WTC11 (cell line): Measurements from ENCODE around the gene TRABD2A. TPM values are rescaled to one million over a fixed set of nuclear protein-coding genes. Genes with fewer than 3 reads are reported as not detected.

Experiments used
- ATAC-seq: fragments of 200-7000 bp; cut with Tn5 transposase; 2 replicates; pipeline ENCODE4 v1.10.0; 2021; ENCODE audit warnings: mild to moderate bottlenecking, moderate library complexity
- CTCF ChIA-PET: fragments of 300-600 bp; sonication (Branson Sonifier 250); formaldehyde crosslinking; loops from one replicate; lab custom pipeline; 2021; ENCODE audit warnings: antibody characterized with exemption; lab: Charles Lee
- POLR2A ChIA-PET: fragments of 350-600 bp; sonication (Branson Sonifier 250); formaldehyde crosslinking; loops from one replicate; lab custom pipeline; 2021; ENCODE audit warnings: antibody characterized with exemption; lab: Charles Lee
- DNase-seq: peaks from one replicate; pipeline ENCODE4 v3.0.0; 2021; ENCODE audit warnings: low spot score
- H3K27ac Mint-ChIP-seq: 2 replicates; pipeline ENCODE4 v1.8.0; 2021; ENCODE audit warnings: mixed read lengths
- H3K27me3 Mint-ChIP-seq: 2 replicates; pipeline ENCODE4 v1.8.0; 2021; ENCODE audit warnings: low read depth, mild to moderate bottlenecking, moderate library complexity, mixed read lengths
- H3K36me3 Mint-ChIP-seq: 2 replicates; pipeline ENCODE4 v1.8.0; 2021; ENCODE audit warnings: mixed read lengths
- H3K4me1 Mint-ChIP-seq: 2 replicates; pipeline ENCODE4 v1.8.0; 2022; ENCODE audit warnings: mixed read lengths
- H3K4me3 Mint-ChIP-seq: 2 replicates; pipeline ENCODE4 v1.8.0; 2021; ENCODE audit warnings: mild to moderate bottlenecking, moderate library complexity, mixed read lengths
- H3K9me3 Mint-ChIP-seq: 2 replicates; pipeline ENCODE4 v1.8.0; 2021; ENCODE audit warnings: mixed read lengths
- ETV6 ChIP-seq: sonication (generic); formaldehyde crosslinking; IDR thresholded peaks from 2 replicates; pipeline ENCODE4 v1.8.1; 2022; ENCODE audit warnings: mild to moderate bottlenecking, missing genetic modification reagents
- FOXK1 ChIP-seq: sonication (generic); formaldehyde crosslinking; IDR thresholded peaks from 2 replicates; pipeline ENCODE4 v1.8.0; 2022; ENCODE audit warnings: mild to moderate bottlenecking, moderate library complexity, missing genetic modification reagents
- HMGA2 ChIP-seq: fragments of 250-450 bp; sonication (Bioruptor Pico); IDR thresholded peaks from 2 replicates; pipeline ENCODE4 v1.4.0; 2021; ENCODE audit warnings: mild to moderate bottlenecking, moderate library complexity
- IRF2 ChIP-seq: sonication (generic); formaldehyde crosslinking; IDR thresholded peaks from 2 replicates; pipeline ENCODE4 v1.8.0; 2022; ENCODE audit warnings: low read depth, missing genetic modification reagents, borderline replicate concordance
- MYBL2 ChIP-seq: sonication (generic); formaldehyde crosslinking; IDR thresholded peaks from 2 replicates; pipeline ENCODE4 v1.8.1; 2023; ENCODE audit warnings: mild to moderate bottlenecking, moderate library complexity, missing genetic modification reagents
- NFE2L1 ChIP-seq: sonication (generic); formaldehyde crosslinking; IDR thresholded peaks from 2 replicates; pipeline ENCODE4 v1.8.1; 2023; ENCODE audit warnings: missing genetic modification reagents
- NR2C2 ChIP-seq: sonication (generic); formaldehyde crosslinking; IDR thresholded peaks from 2 replicates; pipeline ENCODE4 v1.8.0; 2022; ENCODE audit warnings: mild to moderate bottlenecking, missing genetic modification reagents
- NR3C1 ChIP-seq: sonication (generic); formaldehyde crosslinking; conservative IDR thresholded peaks from 2 replicates; pipeline ENCODE4 v1.8.1; 2023; ENCODE audit warnings: low read depth, mild to moderate bottlenecking, missing genetic modification reagents
- RORB ChIP-seq: fragments of 250-450 bp; sonication (Bioruptor Pico); IDR thresholded peaks from 2 replicates; pipeline ENCODE4 v1.9.0; 2021; ENCODE audit warnings: mild to moderate bottlenecking
- TEAD1 ChIP-seq: sonication (generic); formaldehyde crosslinking; IDR thresholded peaks from 2 replicates; pipeline ENCODE4 v1.8.0; 2022; ENCODE audit warnings: mild to moderate bottlenecking, missing genetic modification reagents
- ZNF138 ChIP-seq: sonication (generic); formaldehyde crosslinking; conservative IDR thresholded peaks from 2 replicates; pipeline ENCODE4 v1.8.1; 2022; ENCODE audit warnings: mild to moderate bottlenecking, moderate library complexity, missing genetic modification reagents
- ZNF396 ChIP-seq: fragments of 250-450 bp; sonication (Bioruptor Pico); IDR thresholded peaks from 2 replicates; pipeline ENCODE4 v1.8.0; 2021; ENCODE audit warnings: mild to moderate bottlenecking, moderate library complexity, borderline replicate concordance
- ZNF671 ChIP-seq: fragments of 250-450 bp; sonication (Bioruptor Pico); IDR thresholded peaks from 2 replicates; pipeline ENCODE4 v1.8.0; 2021; ENCODE audit warnings: mild to moderate bottlenecking
- total RNA-seq: library from RNA; stranded (reverse); gene quantifications from 3 replicates; pipeline ENCODE4 v1.2.3, GENCODE V29; 2021
- TF ChIP-seq, protein P1 (sequence below): fragments of 250-450 bp; sonication (Bioruptor Pico); IDR thresholded peaks from 2 replicates; pipeline ENCODE4 v1.9.0; 2021; ENCODE audit warnings: mild to moderate bottlenecking
- TF ChIP-seq, protein P2 (sequence below): sonication (generic); formaldehyde crosslinking; IDR thresholded peaks from 2 replicates; pipeline ENCODE4 v1.8.1; 2023; ENCODE audit warnings: mild to moderate bottlenecking, missing genetic modification reagents, moderate library complexity
- TF ChIP-seq, protein P3 (sequence below): sonication (generic); formaldehyde crosslinking; IDR thresholded peaks from 2 replicates; pipeline ENCODE4 v1.8.0; 2022; ENCODE audit warnings: missing genetic modification reagents
- TF ChIP-seq, protein P4 (sequence below): sonication (generic); formaldehyde crosslinking; IDR thresholded peaks from 2 replicates; pipeline ENCODE4 v1.8.0; 2022; ENCODE audit warnings: mild to moderate bottlenecking, missing genetic modification reagents
- TF ChIP-seq, protein P5 (sequence below): fragments of 200-600 bp; IDR thresholded peaks from 2 replicates; pipeline ENCODE4 v1.8.0; 2022; ENCODE audit warnings: antibody characterized with exemption
- TF ChIP-seq, protein P6 (sequence below): sonication (generic); formaldehyde crosslinking; IDR thresholded peaks from 2 replicates; pipeline ENCODE4 v1.8.0; 2022; ENCODE audit warnings: mild to moderate bottlenecking, missing genetic modification reagents
- TF ChIP-seq, protein P7 (sequence below): sonication (generic); formaldehyde crosslinking; IDR thresholded peaks from 2 replicates; pipeline ENCODE4 v1.8.1; 2022; ENCODE audit warnings: missing genetic modification reagents, borderline replicate concordance
- TF ChIP-seq, protein P8 (sequence below): sonication (generic); formaldehyde crosslinking; IDR thresholded peaks from 2 replicates; pipeline ENCODE4 v1.8.0; 2023; ENCODE audit warnings: mild to moderate bottlenecking, missing genetic modification reagents

Gene TRABD2A
- total RNA-seq, 1 experiment from 2014 or later = 12.1 TPM

DNA sequence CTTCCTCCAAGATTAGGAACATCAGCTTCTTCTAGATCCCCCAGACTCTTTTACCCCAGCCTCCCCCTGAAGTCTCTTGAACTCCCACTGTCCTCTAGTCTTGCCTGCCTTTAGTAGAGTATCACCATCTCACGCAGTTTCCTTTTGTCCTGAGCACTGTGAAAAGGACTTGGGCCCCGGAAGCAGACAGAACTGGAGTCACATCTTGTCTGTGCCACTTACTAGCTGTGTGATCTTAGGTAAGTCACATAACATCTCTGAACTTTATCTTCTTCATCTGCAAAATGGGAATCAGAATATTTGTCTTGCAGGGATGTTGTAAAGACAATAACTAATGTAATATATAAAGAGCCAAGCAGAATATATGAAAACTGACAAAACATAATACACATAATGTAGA is 8.4 kb upstream of the TRABD2A start (continued):
- TF ChIP-seq, protein P1, sequence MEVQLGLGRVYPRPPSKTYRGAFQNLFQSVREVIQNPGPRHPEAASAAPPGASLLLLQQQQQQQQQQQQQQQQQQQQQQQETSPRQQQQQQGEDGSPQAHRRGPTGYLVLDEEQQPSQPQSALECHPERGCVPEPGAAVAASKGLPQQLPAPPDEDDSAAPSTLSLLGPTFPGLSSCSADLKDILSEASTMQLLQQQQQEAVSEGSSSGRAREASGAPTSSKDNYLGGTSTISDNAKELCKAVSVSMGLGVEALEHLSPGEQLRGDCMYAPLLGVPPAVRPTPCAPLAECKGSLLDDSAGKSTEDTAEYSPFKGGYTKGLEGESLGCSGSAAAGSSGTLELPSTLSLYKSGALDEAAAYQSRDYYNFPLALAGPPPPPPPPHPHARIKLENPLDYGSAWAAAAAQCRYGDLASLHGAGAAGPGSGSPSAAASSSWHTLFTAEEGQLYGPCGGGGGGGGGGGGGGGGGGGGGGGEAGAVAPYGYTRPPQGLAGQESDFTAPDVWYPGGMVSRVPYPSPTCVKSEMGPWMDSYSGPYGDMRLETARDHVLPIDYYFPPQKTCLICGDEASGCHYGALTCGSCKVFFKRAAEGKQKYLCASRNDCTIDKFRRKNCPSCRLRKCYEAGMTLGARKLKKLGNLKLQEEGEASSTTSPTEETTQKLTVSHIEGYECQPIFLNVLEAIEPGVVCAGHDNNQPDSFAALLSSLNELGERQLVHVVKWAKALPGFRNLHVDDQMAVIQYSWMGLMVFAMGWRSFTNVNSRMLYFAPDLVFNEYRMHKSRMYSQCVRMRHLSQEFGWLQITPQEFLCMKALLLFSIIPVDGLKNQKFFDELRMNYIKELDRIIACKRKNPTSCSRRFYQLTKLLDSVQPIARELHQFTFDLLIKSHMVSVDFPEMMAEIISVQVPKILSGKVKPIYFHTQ (CRISPR knock-in tag) = no peak
- TF ChIP-seq, protein P2, sequence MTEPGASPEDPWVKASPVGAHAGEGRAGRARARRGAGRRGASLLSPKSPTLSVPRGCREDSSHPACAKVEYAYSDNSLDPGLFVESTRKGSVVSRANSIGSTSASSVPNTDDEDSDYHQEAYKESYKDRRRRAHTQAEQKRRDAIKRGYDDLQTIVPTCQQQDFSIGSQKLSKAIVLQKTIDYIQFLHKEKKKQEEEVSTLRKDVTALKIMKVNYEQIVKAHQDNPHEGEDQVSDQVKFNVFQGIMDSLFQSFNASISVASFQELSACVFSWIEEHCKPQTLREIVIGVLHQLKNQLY (CRISPR knock-in tag) = no peak
- TF ChIP-seq ZNF396 (CRISPR knock-in tag) (no peak), NR3C1 (CRISPR knock-in tag) (no peak), NR2C2 (CRISPR knock-in tag) (no peak), HMGA2 (CRISPR knock-in tag) (no peak), FOXK1 (CRISPR knock-in tag) (no peak), IRF2 (CRISPR knock-in tag) (no peak), NFE2L1 (no peak), RORB (CRISPR knock-in tag) (no peak)
- TF ChIP-seq, protein P3, sequence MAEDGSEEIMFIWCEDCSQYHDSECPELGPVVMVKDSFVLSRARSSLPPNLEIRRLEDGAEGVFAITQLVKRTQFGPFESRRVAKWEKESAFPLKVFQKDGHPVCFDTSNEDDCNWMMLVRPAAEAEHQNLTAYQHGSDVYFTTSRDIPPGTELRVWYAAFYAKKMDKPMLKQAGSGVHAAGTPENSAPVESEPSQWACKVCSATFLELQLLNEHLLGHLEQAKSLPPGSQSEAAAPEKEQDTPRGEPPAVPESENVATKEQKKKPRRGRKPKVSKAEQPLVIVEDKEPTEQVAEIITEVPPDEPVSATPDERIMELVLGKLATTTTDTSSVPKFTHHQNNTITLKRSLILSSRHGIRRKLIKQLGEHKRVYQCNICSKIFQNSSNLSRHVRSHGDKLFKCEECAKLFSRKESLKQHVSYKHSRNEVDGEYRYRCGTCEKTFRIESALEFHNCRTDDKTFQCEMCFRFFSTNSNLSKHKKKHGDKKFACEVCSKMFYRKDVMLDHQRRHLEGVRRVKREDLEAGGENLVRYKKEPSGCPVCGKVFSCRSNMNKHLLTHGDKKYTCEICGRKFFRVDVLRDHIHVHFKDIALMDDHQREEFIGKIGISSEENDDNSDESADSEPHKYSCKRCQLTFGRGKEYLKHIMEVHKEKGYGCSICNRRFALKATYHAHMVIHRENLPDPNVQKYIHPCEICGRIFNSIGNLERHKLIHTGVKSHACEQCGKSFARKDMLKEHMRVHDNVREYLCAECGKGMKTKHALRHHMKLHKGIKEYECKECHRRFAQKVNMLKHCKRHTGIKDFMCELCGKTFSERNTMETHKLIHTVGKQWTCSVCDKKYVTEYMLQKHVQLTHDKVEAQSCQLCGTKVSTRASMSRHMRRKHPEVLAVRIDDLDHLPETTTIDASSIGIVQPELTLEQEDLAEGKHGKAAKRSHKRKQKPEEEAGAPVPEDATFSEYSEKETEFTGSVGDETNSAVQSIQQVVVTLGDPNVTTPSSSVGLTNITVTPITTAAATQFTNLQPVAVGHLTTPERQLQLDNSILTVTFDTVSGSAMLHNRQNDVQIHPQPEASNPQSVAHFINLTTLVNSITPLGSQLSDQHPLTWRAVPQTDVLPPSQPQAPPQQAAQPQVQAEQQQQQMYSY (CRISPR knock-in tag) = no peak
- TF ChIP-seq, protein P4, sequence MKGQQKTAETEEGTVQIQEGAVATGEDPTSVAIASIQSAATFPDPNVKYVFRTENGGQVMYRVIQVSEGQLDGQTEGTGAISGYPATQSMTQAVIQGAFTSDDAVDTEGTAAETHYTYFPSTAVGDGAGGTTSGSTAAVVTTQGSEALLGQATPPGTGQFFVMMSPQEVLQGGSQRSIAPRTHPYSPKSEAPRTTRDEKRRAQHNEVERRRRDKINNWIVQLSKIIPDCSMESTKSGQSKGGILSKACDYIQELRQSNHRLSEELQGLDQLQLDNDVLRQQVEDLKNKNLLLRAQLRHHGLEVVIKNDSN (CRISPR knock-in tag) = no peak
- TF ChIP-seq, protein P5, sequence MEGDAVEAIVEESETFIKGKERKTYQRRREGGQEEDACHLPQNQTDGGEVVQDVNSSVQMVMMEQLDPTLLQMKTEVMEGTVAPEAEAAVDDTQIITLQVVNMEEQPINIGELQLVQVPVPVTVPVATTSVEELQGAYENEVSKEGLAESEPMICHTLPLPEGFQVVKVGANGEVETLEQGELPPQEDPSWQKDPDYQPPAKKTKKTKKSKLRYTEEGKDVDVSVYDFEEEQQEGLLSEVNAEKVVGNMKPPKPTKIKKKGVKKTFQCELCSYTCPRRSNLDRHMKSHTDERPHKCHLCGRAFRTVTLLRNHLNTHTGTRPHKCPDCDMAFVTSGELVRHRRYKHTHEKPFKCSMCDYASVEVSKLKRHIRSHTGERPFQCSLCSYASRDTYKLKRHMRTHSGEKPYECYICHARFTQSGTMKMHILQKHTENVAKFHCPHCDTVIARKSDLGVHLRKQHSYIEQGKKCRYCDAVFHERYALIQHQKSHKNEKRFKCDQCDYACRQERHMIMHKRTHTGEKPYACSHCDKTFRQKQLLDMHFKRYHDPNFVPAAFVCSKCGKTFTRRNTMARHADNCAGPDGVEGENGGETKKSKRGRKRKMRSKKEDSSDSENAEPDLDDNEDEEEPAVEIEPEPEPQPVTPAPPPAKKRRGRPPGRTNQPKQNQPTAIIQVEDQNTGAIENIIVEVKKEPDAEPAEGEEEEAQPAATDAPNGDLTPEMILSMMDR = no peak
- TF ChIP-seq, protein P6, sequence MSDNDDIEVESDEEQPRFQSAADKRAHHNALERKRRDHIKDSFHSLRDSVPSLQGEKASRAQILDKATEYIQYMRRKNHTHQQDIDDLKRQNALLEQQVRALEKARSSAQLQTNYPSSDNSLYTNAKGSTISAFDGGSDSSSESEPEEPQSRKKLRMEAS = no peak

DNA sequence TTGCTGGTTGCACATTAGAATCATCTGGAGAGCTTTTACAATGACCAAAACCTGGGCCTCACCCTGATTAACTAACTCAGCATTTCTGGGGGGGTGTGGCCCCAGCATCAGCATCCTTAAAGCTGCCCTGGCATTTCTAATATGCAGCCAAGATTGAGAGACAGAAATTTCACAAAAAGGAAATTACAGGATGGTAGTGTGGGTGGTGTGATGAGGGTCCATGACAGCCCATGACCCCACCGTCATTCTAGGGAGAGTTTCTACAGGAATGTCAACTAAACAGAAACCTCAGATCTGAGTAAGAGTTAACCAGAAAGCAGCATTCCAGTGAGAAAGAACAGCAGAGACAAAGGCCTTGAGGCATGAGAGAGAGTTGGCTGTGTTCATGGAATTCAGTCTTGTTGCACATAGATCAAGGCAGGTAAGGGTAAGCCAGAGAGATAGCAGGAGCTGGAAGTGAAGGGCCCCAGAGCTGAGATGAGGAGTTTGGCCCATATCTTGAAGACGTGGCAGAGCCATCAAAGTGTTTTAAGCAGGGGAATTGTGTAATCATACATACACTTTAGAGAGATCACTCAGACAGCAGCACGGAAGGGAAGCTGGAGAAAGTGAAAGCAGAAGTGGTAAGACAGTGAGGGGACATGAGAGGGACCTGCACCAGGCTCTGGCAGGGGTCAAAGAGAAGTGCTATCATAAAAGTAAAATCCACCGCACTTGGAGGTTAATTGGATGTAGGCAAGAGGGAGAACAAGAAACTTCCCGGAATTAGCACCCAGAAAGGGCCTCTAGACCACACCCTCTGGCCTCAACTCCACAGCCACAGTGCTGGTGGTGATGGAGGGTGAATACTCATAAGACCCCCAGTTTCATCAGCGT is 7.8 kb upstream of the TRABD2A start:
- Mint-ChIP-seq H3K4me1 (no peaks in the 10 kb centered on the region), H3K27ac (no peak overlapping the region), H3K4me3 (no peak overlapping the region), H3K27me3 (peaks cover 21% of the 10 kb centered on the region), H3K36me3 (no peaks in the 10 kb centered on the region), H3K9me3 (no peaks in the 10 kb centered on the region)
- ATAC-seq = no peak
- CTCF ChIA-PET = no interaction called here
- DNase-seq = no peak
- POLR2A ChIA-PET = no interaction called here
- no peak for TF ChIP-seq ZNF138 (CRISPR knock-in tag)
- TF ChIP-seq ZNF671 (CRISPR knock-in tag) = no peak
- TF ChIP-seq NR2C2 (CRISPR knock-in tag) = no peak
- TF ChIP-seq, protein P7, sequence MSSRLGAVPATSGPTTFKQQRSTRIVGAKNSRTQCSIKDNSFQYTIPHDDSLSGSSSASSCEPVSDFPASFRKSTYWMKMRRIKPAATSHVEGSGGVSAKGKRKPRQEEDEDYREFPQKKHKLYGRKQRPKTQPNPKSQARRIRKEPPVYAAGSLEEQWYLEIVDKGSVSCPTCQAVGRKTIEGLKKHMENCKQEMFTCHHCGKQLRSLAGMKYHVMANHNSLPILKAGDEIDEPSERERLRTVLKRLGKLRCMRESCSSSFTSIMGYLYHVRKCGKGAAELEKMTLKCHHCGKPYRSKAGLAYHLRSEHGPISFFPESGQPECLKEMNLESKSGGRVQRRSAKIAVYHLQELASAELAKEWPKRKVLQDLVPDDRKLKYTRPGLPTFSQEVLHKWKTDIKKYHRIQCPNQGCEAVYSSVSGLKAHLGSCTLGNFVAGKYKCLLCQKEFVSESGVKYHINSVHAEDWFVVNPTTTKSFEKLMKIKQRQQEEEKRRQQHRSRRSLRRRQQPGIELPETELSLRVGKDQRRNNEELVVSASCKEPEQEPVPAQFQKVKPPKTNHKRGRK = no peak
- no peak for TF ChIP-seq ETV6 (CRISPR knock-in tag)
- TF ChIP-seq TEAD1 (CRISPR knock-in tag) = no peak
- TF ChIP-seq, protein P8, sequence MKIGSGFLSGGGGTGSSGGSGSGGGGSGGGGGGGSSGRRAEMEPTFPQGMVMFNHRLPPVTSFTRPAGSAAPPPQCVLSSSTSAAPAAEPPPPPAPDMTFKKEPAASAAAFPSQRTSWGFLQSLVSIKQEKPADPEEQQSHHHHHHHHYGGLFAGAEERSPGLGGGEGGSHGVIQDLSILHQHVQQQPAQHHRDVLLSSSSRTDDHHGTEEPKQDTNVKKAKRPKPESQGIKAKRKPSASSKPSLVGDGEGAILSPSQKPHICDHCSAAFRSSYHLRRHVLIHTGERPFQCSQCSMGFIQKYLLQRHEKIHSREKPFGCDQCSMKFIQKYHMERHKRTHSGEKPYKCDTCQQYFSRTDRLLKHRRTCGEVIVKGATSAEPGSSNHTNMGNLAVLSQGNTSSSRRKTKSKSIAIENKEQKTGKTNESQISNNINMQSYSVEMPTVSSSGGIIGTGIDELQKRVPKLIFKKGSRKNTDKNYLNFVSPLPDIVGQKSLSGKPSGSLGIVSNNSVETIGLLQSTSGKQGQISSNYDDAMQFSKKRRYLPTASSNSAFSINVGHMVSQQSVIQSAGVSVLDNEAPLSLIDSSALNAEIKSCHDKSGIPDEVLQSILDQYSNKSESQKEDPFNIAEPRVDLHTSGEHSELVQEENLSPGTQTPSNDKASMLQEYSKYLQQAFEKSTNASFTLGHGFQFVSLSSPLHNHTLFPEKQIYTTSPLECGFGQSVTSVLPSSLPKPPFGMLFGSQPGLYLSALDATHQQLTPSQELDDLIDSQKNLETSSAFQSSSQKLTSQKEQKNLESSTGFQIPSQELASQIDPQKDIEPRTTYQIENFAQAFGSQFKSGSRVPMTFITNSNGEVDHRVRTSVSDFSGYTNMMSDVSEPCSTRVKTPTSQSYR (CRISPR knock-in tag) = no peak
- no peak for TF ChIP-seq MYBL2 (CRISPR knock-in tag)
- TF ChIP-seq, protein P6 = no peak
- TF ChIP-seq IRF2 (CRISPR knock-in tag) = no peak
